ENCODE data around the gene MCF2L.
"Not testable (repeated sequence)": the region's sequence is repeated elsewhere in the genome, so short reads cannot be mapped to it uniquely, and the experiment has no call there.

Gene MCF2L

DNA sequence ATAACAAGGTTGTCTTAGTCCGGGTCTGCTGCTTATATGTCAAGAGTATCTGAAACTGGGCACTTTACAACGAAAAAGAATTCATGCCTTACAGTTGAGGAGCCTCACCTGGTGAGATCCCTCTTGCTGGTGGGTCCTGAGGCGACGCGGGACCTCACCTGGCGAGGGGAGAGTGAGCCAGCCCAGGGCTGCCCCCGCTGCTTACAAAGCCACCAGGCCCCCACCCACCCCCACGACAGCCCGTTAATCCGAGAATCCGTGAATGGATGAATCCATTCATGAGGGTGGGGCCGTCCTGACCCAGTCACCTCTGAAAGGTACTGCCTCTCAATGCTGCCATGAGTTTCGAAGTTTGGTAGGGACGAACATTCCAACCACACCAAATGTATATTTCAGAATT lies 82.6 kb downstream of the MCF2L start:
- H3K27ac ChIP-seq (ENCODE audit: low read depth, low read length), result no peak overlapping the region
- H3K4me1 ChIP-seq (ENCODE audit: control insufficient read depth in 5 of 5, insufficient read depth in 5 of 5, low read length in 5 of 5), result peaks cover 0 to 26% (median 3%) of the 10 kb centered on the region in 5 donors
- peaks cover 15 to 42% (median 21%) of the 10 kb centered on the region in 5 donors for H3K27me3 ChIP-seq (ENCODE audit: control insufficient read depth in 5 of 5, insufficient read depth in 4 of 5, low read length in 5 of 5)
- H3K9me3 ChIP-seq (ENCODE audit: control insufficient read depth in 5 of 5, low read length in 5 of 5), result no peaks in the 10 kb centered on the region
- no peak overlapping the region for H3K9ac ChIP-seq (ENCODE audit: low read length in 5 of 5)
- H3K4me3 ChIP-seq (ENCODE audit: low read depth in 1 of 5, low read length in 5 of 5), result no peak overlapping the region
- H3K36me3 ChIP-seq (ENCODE audit: control insufficient read depth in 5 of 5, insufficient read depth in 5 of 5, low read length in 5 of 5), result peaks cover 0 to 36% (median 4%) of the 10 kb centered on the region in 5 donors

DNA sequence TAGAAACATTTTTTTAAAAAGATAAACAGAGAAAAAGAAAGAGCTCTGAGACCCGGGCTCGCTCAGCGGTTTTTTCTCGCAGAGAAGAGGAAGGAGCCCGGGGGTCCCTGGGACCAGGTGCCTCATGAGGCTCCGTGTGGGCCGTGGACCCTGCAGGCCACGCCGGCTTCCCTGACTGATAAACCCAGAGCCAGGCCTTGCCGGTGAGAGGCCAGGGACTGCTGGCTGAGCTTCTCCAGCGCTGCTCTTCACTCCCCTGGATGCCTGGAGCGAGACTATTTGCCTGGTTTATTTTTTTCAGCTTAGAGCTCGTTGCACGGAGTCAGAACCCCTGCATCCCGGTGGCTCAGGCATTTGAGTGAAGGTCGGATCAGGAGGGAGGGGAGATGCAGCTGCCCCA lies 83.2 kb downstream of the MCF2L start:
- Histone ChIP-seq H3K4me3 (ENCODE audit: low read depth in 1 of 5, low read length in 5 of 5) (no peak overlapping the region), H3K9me3 (ENCODE audit: control insufficient read depth in 5 of 5, low read length in 5 of 5) (peaks cover 0 to under 1% (median 0%) of the 10 kb centered on the region in 5 donors), H3K9ac (ENCODE audit: low read length in 5 of 5) (no peak overlapping the region), H3K27ac (ENCODE audit: low read depth, low read length) (no peak overlapping the region), H3K27me3 (ENCODE audit: control insufficient read depth in 5 of 5, insufficient read depth in 4 of 5, low read length in 5 of 5) (peaks cover 14 to 38% (median 21%) of the 10 kb centered on the region in 5 donors), H3K36me3 (ENCODE audit: control insufficient read depth in 5 of 5, insufficient read depth in 5 of 5, low read length in 5 of 5) (peaks cover 0 to 31% (median 0%) of the 10 kb centered on the region in 5 donors), H3K4me1 (ENCODE audit: control insufficient read depth in 5 of 5, insufficient read depth in 5 of 5, low read length in 5 of 5) (peaks cover 0 to 25% (median 3%) of the 10 kb centered on the region in 5 donors)

DNA sequence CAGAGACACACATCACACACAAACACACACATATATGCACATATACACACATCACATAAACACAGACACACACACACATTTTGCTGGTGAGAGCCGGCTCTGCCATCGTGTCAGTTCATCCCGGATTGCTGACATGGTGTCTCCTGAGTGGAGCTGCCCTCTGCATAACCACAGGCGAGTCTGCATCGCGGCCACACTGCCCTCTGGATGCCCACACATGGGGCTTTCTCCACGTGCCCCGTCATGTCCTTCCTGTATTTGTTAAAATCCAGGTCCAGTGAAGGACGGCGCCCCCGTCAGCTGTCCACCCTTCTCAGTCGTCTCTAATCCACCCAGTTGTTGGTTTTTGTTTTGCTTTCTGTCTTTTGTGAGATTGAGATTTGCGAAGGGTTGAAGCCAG lies 84.0 kb downstream of the MCF2L start:
- H3K4me3 ChIP-seq (ENCODE audit: low read depth in 1 of 5, low read length in 5 of 5), result no peak overlapping the region
- H3K27ac ChIP-seq (ENCODE audit: low read depth, low read length), result no peak overlapping the region
- H3K4me1 ChIP-seq (ENCODE audit: control insufficient read depth in 5 of 5, insufficient read depth in 5 of 5, low read length in 5 of 5), result peaks cover 0 to 25% (median 3%) of the 10 kb centered on the region in 5 donors
- H3K27me3 ChIP-seq (ENCODE audit: control insufficient read depth in 5 of 5, insufficient read depth in 4 of 5, low read length in 5 of 5), result peaks cover 14 to 34% (median 21%) of the 10 kb centered on the region in 5 donors
- peaks cover 0 to 25% (median 0%) of the 10 kb centered on the region in 5 donors for H3K36me3 ChIP-seq (ENCODE audit: control insufficient read depth in 5 of 5, insufficient read depth in 5 of 5, low read length in 5 of 5)
- peaks cover 0 to 8% (median 4%) of the 10 kb centered on the region in 5 donors for H3K9me3 ChIP-seq (ENCODE audit: control insufficient read depth in 5 of 5, low read length in 5 of 5)
- H3K9ac ChIP-seq (ENCODE audit: low read length in 5 of 5), result no peak overlapping the region

DNA sequence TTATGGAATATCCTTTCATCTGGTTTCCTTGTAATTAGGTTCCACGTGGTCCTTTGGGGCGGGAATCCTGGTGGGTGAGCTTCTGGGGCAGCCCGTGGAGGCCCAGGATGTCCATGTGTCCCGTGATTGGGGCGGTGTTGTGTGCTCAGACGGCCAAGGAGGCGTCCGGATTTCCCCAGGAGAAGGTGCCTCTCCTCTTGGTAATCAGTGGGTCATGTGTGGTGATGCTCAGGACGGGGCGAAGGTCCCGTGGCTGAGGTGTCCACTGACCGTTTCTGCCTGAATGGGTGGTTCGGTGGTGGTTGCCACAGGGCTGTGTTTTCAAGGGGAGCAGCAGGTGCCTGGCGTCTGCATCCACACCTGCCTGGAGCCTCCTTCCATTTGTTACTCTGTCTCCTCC lies 84.4 kb downstream of the MCF2L start:
- peaks cover 0 to 25% (median 3%) of the 10 kb centered on the region in 5 donors for H3K4me1 ChIP-seq (ENCODE audit: control insufficient read depth in 5 of 5, insufficient read depth in 5 of 5, low read length in 5 of 5)
- peaks cover 0 to 12% (median 8%) of the 10 kb centered on the region in 5 donors for H3K9me3 ChIP-seq (ENCODE audit: control insufficient read depth in 5 of 5, low read length in 5 of 5)
- H3K27ac ChIP-seq (ENCODE audit: low read depth, low read length), result no peak overlapping the region
- H3K27me3 ChIP-seq (ENCODE audit: control insufficient read depth in 5 of 5, insufficient read depth in 4 of 5, low read length in 5 of 5), result peaks cover 14 to 34% (median 21%) of the 10 kb centered on the region in 5 donors
- peaks cover 0 to 25% (median 0%) of the 10 kb centered on the region in 5 donors for H3K36me3 ChIP-seq (ENCODE audit: control insufficient read depth in 5 of 5, insufficient read depth in 5 of 5, low read length in 5 of 5)
- H3K4me3 ChIP-seq (ENCODE audit: low read depth in 1 of 5, low read length in 5 of 5), result no peak overlapping the region
- no peak overlapping the region for H3K9ac ChIP-seq (ENCODE audit: low read length in 5 of 5)

DNA sequence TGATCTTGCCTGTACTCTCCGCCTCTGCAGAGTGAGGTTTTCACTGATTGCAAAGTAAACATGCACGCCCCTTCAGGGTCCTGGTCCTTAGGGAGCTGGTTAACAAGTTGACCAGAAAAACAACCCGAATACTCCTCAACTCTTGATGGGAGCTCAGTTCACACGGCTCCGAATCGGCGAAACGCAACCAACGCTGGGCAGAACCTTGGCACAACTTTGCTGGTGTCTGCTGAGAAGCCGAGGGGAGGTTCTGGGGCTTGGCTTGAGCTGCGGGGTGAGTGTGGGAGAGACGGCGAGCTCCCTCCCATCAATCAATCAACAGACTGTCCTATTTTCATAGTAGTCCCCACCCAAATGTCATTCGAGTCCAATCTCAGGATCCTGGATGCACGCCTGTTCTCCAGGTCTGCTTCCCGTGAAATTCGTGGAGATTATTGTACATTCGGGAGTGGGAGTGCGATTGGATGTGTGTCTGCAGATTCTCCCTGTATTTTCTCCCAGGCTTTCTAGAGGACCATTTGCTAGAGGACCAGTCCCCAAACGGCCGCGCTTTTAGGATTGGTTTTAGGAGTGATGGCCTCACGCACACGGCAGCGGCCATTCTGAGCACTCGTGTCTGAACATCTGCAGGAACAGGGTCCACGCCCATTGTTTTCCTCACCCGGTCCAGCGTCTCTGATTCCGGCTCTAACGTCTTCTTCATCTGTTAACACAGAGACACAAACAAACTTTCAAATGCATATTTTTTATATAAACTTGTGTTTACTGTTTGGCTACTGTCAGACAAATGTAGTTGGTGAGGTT lies 85.0 kb downstream of the MCF2L start:
- no peak overlapping the region for H3K27ac ChIP-seq (ENCODE audit: low read depth, low read length)
- H3K9ac ChIP-seq (ENCODE audit: low read length in 5 of 5), result no peak overlapping the region

DNA sequence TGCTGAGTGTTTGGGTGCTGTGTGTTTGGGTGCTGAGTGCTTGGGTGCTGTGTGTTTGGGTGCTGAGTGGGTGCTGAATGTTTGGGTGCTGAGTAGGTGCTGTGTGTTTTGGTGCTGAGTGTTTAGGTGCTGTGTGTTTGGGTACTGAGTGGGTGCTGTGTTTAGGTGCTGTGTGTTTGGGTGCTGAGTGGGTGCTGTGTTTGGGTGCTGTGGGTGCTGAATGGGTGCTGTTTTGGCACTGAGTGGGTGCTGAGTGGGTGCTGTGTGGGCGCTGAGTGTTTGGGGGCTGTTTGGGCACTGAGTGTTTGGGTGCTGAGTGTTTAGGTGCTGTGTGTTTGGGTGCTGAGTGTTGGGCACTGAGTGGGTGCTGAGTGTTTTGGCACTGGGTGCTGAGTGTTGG lies 88.1 kb downstream of the MCF2L start:
- Histone ChIP-seq H3K27me3 (ENCODE audit: control insufficient read depth in 5 of 5, insufficient read depth in 4 of 5, low read length in 5 of 5) (peaks cover 8 to 26% (median 15%) of the 10 kb centered on the region in 5 donors), H3K4me1 (ENCODE audit: control insufficient read depth in 5 of 5, insufficient read depth in 5 of 5, low read length in 5 of 5) (peaks cover 0 to 7% (median 0%) of the 10 kb centered on the region in 5 donors), H3K9ac (ENCODE audit: low read length in 5 of 5) (no peak overlapping the region), H3K9me3 (ENCODE audit: control insufficient read depth in 5 of 5, low read length in 5 of 5) (peaks cover 0 to 13% (median 10%) of the 10 kb centered on the region in 5 donors), H3K36me3 (ENCODE audit: control insufficient read depth in 5 of 5, insufficient read depth in 5 of 5, low read length in 5 of 5) (peaks cover 0 to 37% (median 2%) of the 10 kb centered on the region in 5 donors), H3K27ac (ENCODE audit: low read depth, low read length) (no peak overlapping the region), H3K4me3 (ENCODE audit: low read depth in 1 of 5, low read length in 5 of 5) (no peak overlapping the region)

More for the DNA sequence above, 85.0 kb downstream of the MCF2L start:
- peaks cover 11 to 31% (median 19%) of the 10 kb centered on the region in 5 donors for H3K27me3 ChIP-seq (ENCODE audit: control insufficient read depth in 5 of 5, insufficient read depth in 4 of 5, low read length in 5 of 5)
- peaks cover 0 to 20% (median 3%) of the 10 kb centered on the region in 5 donors for H3K4me1 ChIP-seq (ENCODE audit: control insufficient read depth in 5 of 5, insufficient read depth in 5 of 5, low read length in 5 of 5)
- peaks cover 0 to 25% (median 0%) of the 10 kb centered on the region in 5 donors for H3K36me3 ChIP-seq (ENCODE audit: control insufficient read depth in 5 of 5, insufficient read depth in 5 of 5, low read length in 5 of 5)
- H3K4me3 ChIP-seq (ENCODE audit: low read depth in 1 of 5, low read length in 5 of 5), result no peak overlapping the region
- peaks cover 0 to 13% (median 10%) of the 10 kb centered on the region in 5 donors for H3K9me3 ChIP-seq (ENCODE audit: control insufficient read depth in 5 of 5, low read length in 5 of 5)

- H3K36me3 ChIP-seq (ENCODE audit: control insufficient read depth in 5 of 5, insufficient read depth in 5 of 5, low read length in 5 of 5), result peaks cover 0 to 36% (median 2%) of the 10 kb centered on the region in 5 donors
- not testable (repeated sequence) for H3K9ac ChIP-seq (ENCODE audit: low read length in 5 of 5); H3K27ac ChIP-seq (ENCODE audit: low read depth, low read length); H3K4me1 ChIP-seq (ENCODE audit: control insufficient read depth in 5 of 5, insufficient read depth in 5 of 5, low read length in 5 of 5); H3K4me3 ChIP-seq (ENCODE audit: low read depth in 1 of 5, low read length in 5 of 5)
- peaks cover 8 to 23% (median 15%) of the 10 kb centered on the region in 5 donors for H3K27me3 ChIP-seq (ENCODE audit: control insufficient read depth in 5 of 5, insufficient read depth in 4 of 5, low read length in 5 of 5)
- H3K9me3 ChIP-seq (ENCODE audit: control insufficient read depth in 5 of 5, low read length in 5 of 5), result peaks cover 0 to 13% (median 10%) of the 10 kb centered on the region in 5 donors
These were observed 88.5 kb downstream of the MCF2L start for GRCh38 chr13:113057559-113057958.

DNA sequence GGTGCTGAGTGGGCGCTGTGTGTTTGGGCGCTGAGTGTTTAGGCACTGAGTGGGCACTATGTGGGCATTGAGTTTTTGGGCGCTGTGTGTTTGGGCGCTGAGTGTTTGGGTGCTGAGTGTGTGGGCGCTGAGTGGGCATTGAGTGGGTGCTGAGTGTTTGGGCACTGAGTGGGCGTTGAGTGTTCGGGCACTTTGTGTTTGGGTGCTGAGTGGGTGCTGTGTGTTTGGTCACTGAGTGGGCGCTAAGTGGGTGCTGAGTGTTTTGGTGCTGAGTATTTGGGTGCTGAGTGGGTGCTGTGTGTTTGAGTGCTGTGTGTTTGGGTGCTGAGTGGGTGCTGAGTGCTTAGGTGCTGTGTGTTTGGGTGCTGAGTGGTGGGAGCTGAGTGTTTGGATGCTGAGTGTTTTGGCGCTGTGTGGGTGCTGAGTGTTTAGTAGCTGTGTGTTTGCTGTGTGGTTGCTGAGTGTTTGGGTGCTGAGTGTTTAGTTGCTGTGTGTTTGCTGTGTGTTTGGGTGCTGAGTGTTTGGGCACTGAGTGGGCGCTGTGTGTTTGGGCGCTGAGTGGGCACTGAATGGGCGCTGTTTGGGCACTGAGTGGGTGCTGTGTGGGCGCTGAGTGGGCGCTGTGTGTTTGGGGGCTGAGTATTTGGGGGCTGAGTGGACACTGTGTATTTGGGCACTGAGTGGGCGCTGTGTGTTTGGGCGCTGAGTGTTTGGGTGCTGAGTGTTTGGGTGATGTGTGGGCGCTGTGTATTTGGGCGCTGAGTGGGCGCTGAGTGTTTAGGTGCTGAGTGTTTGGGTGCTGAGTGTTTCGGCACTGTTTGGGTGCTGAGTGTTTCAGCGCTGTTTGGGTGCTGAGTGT lies 89.3 kb downstream of the MCF2L start:
- Histone ChIP-seq H3K9ac (ENCODE audit: low read length in 5 of 5) (no peak overlapping the region), H3K4me3 (ENCODE audit: low read depth in 1 of 5, low read length in 5 of 5) (no peak overlapping the region), H3K27me3 (ENCODE audit: control insufficient read depth in 5 of 5, insufficient read depth in 4 of 5, low read length in 5 of 5) (peaks cover 5 to 16% (median 11%) of the 10 kb centered on the region in 5 donors), H3K4me1 (ENCODE audit: control insufficient read depth in 5 of 5, insufficient read depth in 5 of 5, low read length in 5 of 5) (no peaks in the 10 kb centered on the region), H3K36me3 (ENCODE audit: control insufficient read depth in 5 of 5, insufficient read depth in 5 of 5, low read length in 5 of 5) (peaks cover 0 to 35% (median 7%) of the 10 kb centered on the region in 5 donors), H3K9me3 (ENCODE audit: control insufficient read depth in 5 of 5, low read length in 5 of 5) (peaks cover 0 to 13% (median 10%) of the 10 kb centered on the region in 5 donors), H3K27ac (ENCODE audit: low read depth, low read length) (no peak overlapping the region)

DNA sequence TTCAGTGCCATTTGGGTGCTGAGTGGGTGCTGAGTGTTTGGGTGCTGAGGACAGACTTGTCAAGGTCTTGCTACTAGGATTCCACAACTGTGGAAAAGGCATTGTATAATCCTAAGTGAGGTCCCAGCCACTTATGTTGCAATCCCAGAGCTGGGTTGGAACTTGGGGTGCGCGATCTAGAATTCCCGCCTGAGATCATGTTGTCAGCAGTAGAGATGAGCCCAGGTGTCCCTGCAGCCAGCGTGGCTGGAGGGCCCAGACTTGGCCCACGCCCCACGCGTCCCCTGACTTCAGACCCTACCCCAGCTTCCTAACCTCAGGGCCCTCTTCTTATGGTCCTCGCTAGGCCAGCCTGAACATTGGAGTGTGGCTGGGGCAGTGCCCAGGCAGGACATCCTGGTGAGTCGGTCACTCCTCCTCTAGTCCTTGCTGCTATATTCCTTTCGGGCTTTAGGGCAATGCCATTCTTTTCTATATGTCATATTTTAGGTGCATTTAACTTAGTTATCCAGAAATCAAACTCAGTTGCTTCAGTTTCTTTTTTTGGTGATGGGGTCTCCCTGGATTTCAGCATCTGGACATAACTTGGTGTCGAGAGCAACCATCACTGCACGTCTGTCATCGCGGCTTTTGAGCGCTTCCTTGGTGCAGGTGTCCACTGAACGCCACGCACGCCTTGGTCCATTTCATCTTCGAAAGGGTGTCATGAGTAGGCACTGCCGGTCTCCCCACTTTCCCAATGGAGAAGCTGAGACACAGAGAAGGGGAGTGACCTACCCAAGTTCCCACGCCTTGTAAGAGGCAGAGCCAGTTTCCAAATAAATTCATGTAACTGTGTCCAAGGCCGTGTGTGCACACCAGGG lies 90.2 kb downstream of the MCF2L start:
- peaks cover 0 to 4% (median 3%) of the 10 kb centered on the region in 5 donors for H3K4me1 ChIP-seq (ENCODE audit: control insufficient read depth in 5 of 5, insufficient read depth in 5 of 5, low read length in 5 of 5)
- no peak overlapping the region for H3K4me3 ChIP-seq (ENCODE audit: low read depth in 1 of 5, low read length in 5 of 5)
- peaks cover 0 to 33% (median 7%) of the 10 kb centered on the region in 5 donors for H3K36me3 ChIP-seq (ENCODE audit: control insufficient read depth in 5 of 5, insufficient read depth in 5 of 5, low read length in 5 of 5)
- peak overlapping the region in 1 of 5 donors; percentile 16 for H3K9ac ChIP-seq (ENCODE audit: low read length in 5 of 5)
- no peak overlapping the region for H3K27ac ChIP-seq (ENCODE audit: low read depth, low read length)
- peaks cover 0 to 13% (median 10%) of the 10 kb centered on the region in 5 donors for H3K9me3 ChIP-seq (ENCODE audit: control insufficient read depth in 5 of 5, low read length in 5 of 5)
- H3K27me3 ChIP-seq (ENCODE audit: control insufficient read depth in 5 of 5, insufficient read depth in 4 of 5, low read length in 5 of 5), result peaks cover 4 to 14% (median 6%) of the 10 kb centered on the region in 5 donors

All from subcutaneous abdominal adipose tissue (tissue), 5 donors.